ENCODE results near the gene LANCL2. TPM values are rescaled to one million over a fixed set of nuclear protein-coding genes. Genes with fewer than 3 reads are reported as not detected.
"Not testable (repeated sequence)": the region's sequence is repeated elsewhere in the genome, so short reads cannot be mapped to it uniquely, and the experiment has no call there.

The LANCL2 gene
- total RNA-seq, 1 donor from 2014 or later = 6.2 TPM

DNA sequence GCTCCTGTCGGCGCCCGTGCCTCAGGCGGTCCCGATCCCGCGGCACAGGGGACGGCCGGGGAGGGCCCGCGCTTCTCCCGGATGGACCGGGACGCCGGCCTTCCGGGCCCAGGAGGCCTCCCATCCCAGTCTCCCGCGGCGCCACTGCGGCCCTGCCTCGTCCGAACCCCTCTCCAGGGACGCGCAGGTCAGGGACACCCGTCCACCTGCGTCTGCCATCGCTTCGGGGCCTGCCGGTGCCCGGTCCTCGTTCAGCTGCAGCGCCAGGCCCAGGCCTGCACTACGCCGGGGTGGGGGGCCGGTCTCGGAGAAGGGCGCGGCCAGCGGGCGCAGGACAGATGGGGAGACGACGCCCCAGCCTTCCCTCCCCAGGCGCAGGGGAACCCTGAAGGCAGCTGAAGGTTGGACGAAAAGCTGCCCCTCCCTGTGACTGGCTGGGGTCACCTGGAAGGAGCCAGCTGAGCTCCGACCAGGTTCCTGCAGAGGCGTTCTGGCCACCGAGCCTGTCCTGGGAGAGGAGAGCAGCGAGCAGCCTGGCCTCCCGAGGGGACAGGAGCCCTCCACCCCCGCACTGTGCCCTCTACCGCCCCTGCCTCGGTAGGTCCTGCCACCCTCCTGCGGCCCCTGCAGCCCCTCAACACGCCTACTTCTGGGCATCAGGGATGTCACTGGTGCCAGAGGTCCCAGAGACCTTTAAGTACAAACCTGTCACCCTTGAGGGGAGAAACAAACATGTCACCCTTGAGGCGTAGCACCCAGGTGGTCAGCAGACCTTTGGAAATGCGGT, 84.3 kb downstream of the LANCL2 start:
- intact Hi-C loops (cut with DNase I) = no loop called here
- ATAC-seq (no peak), DNase-seq (ENCODE audit: missing footprints) (no peak)

DNA sequence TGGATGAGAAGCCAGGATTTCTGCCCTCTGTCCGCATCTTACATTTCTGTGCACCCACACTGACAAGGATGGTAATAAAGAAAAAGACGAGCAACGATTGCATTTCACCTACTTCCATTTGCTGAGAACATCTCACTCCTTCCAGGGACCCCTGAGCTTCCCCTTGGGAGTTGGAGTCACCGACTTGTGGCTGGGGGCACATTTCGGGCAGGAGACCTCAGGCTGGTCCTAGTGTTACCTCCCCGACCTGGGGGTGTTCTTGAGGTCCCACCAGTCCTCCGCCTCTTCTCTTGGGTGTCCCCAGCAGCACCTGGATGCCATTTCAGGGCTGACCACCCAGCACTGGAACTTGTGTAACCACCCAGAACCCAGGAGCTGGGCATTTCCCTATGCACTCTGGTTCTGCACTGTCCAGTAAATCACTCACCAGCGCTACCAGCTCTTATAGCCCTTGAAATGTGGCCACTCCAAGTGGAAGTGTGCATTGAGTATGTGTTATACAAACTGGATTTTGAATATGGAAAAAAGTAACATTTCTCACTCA, 84.9 kb downstream of the LANCL2 start:
- ATAC-seq (no peak), DNase-seq (ENCODE audit: missing footprints) (no peak)
- intact Hi-C loops (cut with DNase I) = no loop called here

DNA sequence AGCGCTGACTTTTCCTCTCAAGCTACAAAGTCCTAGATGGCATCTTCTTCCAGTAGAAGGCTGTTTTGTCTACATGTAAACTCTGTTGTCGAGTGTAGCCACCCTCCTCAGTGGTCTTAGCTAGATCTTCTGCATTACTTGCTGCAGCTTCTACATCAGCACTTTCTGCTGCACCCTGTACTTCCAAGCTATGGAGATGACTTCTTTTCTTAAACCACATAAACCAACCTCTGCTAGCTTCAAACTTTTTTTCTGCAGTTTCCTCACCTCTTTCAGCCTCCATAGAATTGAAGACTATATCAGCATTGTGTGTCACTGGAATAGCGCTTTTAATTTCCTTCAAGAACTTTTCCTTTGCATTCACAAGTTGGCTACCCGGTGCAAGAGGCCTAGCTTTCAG, 87.8 kb downstream of the LANCL2 start:
- ATAC-seq (no peak), DNase-seq (ENCODE audit: missing footprints) (no peak)
- intact Hi-C loops (cut with DNase I) = no loop called here

DNA sequence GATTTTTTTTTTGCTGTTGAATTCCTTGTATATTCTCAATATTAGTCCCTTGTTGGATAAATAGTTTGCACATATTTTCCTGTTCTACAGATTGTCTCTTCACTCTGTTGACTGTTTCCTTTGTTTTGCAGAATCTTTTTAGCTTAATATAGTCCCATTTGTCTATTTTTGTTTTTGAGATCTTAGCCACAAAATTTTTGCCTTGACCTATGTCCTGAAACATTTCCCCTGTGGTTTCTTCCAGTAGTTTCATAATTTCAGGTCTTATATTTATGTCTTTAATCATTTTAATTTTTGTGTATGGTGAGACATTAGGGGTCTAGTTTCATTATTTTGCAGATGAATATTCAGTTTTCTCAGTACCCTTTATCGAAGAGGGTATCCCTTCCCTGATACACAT, 92.7 kb downstream of the LANCL2 start:
- ATAC-seq (no peak), DNase-seq (ENCODE audit: missing footprints) (no peak)
- intact Hi-C loops (cut with DNase I) = no loop called here

DNA sequence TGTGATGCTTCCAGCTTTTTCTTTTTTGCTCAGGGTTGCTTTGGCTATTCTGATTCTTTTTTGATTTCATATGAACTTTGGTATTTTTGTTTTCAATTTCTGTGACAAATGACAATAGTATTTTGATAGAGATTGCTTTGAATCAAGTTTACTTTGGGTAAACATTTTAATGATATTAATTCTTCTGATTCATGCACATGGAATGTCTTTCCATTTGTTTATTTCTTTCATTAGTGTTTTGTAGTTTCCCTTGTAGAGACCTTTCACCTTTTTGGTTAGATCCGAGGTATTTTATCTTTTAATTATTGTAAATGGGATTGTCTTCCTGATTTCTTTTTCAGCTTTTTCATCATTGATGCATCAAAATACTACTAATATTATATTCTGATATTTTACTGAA, 93.2 kb downstream of the LANCL2 start:
- ATAC-seq = no peak
- DNase-seq (ENCODE audit: missing footprints) = no peak
- intact Hi-C loops (cut with DNase I) = no loop called here

DNA sequence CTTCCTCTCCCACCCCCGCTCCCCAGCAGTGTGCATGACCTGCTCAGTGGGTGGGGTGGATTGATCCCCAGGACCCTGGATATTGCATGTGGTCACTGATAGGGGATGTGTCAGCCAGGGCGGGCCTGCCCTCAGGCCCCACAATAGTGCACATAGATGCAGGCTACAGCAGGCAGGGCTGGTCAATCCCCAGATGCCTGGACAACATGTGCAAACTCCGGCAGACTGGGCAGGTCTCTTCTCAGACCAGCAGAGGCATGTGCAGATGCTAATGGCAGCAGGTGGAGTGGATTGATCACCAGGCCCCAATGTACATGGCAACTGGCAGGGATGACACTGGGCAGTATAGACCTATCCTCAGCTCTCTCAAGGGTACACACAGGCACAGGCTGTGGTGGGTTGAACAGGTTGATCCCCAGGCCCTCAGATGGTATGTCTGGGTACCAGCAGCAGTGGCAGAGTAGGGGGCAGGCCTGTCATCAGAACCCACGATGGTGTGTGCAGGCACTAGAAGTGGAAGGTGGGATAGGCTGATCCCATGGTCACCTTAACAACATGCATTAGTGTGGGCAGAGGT, 98.6 kb downstream of the LANCL2 start:
- intact Hi-C loops (cut with DNase I) = no loop called here
- ATAC-seq (no peak), DNase-seq (ENCODE audit: missing footprints) (no peak)

DNA sequence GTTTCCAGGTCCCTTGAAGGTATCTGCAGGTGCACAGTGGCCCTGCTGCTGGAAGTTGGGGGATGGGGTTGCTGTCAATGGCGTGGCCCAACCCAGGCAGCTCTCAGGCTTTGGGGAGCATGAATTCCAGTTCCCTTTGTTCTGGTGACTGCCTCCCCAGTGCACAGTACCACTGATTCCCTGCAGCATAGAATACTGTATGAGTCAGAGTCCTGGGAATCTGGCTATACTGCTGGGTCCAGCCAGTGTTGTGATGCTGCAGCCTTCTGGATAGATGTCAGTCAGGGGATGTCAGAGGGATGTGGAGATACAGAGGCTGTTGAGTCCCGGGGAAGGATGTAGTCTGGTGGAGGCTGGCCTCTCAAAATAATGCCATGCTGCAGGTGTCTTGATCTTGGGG, 99.3 kb downstream of the LANCL2 start:
- intact Hi-C loops (cut with DNase I) = no loop called here
- no peak for ATAC-seq
- DNase-seq (ENCODE audit: missing footprints) = no peak

DNA sequence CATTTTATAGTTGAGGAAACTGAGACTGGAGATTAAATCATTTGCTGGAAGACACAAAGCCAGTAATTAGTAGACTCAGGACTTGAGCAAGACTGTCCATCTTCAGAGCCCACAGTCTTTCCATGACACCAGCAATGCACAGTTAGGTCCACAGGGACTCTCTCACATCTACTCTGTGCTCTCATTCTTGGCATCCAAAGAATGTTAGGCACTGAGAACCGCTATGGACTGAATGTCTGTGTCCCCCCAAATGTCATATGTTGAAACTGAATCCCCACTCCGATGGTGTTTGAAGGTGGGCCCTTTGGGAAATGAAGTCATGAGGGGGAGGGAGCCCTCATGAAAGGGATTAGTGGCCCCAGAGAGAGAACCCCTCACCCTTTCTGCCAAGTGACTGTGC, 100.6 kb downstream of the LANCL2 start:
- intact Hi-C loops (cut with DNase I) = no loop called here
- no peak for ATAC-seq
- DNase-seq (ENCODE audit: missing footprints) = no peak

DNA sequence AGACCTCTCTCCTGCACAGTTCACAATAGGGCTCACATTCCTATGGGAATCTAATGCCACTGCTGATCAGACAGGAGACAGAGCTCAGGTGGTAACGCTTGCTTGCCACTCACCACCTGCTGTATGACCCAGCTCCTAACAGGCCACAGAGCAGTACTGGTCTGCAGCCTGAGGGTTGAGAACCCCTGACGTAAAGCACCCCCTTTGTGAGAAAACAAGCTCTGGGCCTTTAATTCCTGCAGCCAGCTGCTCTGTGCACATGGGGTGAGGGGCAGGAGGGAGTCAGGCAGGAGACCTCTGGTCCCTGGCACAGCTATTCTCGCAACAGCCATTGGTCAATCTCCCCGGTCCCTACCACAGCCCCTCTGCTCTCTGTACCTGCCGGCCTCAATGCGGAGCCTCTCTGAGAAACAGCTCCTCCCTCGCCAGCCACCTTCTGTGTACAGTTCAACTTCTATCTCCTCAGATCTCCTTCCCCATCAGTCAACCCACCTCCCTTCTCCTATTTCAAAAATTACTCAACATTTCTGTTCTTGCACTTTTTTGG, 102.0 kb downstream of the LANCL2 start:
- DNase-seq (ENCODE audit: missing footprints) (no peak), ATAC-seq (peak; percentile 8)
- intact Hi-C loops (cut with DNase I) = no loop called here

DNA sequence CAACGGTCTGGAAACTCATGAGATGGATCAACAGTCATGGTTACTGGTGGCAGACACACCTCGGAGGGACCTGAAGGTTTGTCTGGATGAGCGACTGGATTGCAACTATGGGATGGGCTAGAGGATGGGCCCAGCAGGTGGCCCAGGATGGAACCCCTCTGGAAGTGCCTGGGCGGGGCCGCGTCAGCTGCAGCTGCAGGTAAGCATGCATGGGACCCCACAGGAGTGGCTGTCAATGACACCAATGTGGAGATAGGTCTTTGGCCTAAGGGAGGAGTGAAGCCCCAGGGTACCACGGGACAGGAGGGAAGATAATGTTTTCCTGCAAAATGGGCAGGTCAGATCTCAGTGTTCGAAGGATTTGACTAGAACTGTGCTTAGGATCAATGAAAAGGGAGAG, 103.4 kb downstream of the LANCL2 start:
- no peak for DNase-seq (ENCODE audit: missing footprints)
- intact Hi-C loops (cut with DNase I) = no loop called here
- ATAC-seq = no peak

DNA sequence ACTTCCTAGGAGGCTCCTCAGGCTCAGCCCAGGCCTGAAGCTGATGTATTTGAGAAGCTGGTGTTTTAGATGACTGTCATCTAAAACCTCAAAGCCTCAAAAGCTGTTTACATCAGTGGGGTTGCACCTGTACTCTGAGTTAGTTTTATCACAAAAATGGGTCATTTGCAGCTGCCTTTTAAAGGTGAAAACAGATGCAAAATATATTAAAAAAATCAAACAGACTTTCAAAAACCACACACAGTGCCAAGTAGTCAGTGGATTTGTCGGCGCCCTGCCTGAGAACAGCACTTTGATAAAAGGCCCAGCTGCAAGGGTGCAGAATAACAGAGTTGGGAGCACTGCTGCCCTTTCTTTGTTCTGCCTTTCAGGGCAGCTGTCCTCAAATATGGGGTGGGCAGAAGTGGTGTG, 104.1 kb downstream of the LANCL2 start:
- no peak for ATAC-seq
- intact Hi-C loops (cut with DNase I) = no loop called here
- no peak for DNase-seq (ENCODE audit: missing footprints)

DNA sequence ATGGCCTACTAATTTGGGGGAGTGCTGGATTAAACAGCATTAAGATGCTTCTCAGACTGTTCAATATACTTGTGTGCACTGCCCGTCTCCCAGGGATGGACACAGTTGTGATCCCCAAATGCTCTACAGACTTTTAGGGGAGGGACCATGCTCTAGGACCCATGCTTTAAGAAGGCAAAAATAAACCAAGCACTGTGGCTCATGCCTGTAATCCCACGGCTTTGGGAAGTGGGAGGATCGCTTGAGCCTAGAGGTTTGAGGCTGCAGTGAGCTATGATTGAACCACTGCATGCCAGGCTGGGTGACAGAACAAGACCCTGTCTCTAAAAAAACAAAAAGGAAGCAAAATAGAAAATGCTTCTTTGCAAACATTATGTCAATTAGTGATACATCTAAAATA, 104.6 kb downstream of the LANCL2 start:
- no peak for DNase-seq (ENCODE audit: missing footprints)
- intact Hi-C loops (cut with DNase I) = no loop called here
- no peak for ATAC-seq

DNA sequence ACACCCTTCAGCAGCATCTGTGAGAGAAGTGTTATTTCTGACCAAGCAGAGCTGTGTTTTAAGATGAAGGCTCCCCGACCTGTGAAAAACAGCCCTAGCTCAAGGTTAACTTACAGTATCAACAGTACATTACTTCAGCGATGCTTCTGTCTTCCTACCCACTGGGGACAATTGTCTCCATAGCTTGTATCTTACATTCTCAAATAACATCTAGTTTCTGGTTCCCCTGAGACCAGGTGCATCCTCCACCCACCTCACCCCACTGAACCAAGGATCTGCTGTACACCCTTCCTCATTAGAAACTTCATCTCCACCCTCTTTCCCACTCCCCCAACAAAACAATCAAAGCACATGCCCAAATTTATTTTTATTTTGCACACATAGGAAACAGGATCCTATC, 105.1 kb downstream of the LANCL2 start:
- DNase-seq (ENCODE audit: missing footprints) = no peak
- intact Hi-C loops (cut with DNase I) = no loop called here
- ATAC-seq = no peak

DNA sequence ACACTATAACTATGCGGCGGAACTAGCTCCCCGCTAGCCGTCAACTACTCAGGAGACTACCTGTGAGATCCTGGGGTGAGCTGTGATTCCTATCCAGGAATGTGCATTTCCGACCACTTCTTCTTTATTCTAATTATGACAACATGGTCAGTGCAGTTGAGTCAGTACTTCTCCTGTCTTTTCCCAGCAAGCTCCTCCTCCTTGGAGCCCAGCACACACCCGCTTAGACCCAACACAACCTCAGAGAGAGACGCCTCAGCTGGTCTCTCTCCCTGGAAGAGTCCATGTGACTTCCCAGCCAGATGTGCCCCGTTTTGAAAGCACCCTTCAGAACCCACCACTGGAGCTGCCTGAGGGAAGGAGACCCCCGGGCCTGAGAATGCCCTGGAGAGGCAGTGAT, 106.5 kb downstream of the LANCL2 start:
- intact Hi-C loops (cut with DNase I); DNase-seq (ENCODE audit: missing footprints); ATAC-seq: not testable (repeated sequence)

DNA sequence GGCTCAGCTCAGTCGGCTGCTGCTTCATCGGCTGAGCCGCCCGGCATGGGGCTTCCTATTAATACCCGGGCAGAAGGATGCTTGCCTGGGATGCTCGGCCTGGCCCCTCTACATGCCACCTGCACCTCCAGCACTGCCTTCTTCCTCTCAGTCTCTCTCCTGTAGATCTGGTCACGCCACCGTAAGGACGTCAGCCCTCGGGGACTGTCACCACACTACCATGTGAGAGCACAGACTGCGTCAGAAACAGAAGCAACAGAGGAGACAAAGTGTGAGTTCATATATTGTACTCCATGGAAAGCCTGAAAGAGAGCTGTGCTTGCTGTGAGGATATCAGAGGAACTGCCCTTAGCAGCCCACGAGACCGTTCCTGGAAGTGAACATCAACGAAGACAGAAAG, 107.3 kb downstream of the LANCL2 start:
- intact Hi-C loops (cut with DNase I); ATAC-seq; DNase-seq (ENCODE audit: missing footprints): not testable (repeated sequence)

DNA sequence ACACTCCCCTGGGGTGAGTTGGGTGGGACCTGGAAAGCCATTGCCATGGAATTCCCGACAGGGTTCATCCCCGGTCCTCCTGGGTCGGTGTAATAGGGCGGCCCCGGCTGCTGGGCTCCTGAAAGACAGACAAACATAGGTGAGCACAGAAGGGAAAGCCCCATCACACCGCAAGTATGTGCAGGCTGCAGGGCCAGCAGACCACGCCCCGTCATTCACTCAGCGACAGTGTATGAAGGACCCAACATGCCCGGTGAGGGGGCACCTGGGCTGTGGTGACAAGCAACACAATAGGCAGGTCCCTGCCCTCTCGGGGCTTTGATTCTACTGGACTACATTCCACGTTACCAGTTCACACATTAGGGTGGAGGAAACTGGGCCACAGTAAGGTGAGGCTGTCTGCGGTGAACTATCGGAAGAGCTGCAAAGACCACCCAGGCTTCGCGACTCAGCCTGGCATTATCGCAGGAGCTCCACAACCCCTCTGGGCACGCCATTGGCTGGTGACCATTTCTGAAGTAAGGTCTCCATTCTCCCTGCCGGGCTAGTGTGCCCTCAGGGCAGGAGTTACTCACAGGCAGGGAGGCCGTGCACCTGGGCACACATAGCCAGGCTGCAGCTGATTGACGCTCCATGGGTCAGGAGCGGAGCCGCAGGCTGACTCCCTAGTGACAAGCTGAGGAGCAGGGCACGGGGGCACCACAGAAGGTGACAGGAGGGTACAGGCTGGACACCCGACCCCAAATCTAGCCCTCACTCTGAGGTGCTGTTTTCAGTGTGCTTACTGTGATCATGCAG, 108.0 kb downstream of the LANCL2 start:
- intact Hi-C loops (cut with DNase I) = no loop called here
- ATAC-seq = no peak
- DNase-seq (ENCODE audit: missing footprints) = no peak

DNA sequence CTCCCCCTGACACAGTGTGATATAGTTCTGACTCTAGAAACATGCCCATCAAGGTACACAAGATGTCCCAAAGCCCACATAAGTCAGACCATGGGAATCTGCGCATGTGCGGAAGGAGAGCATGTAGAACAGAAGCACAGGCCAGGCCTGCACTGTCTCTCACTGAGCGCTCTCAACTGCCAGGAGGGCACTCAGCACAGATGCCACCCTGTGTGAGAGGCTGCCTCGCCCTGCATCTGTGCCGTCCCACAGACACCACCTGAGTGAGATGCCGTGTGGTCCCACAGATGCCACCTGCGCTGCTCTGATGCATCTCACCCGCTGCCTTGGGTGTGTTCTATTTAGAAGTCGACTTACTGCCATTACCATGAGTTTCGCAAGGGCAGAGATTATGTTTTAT, 108.8 kb downstream of the LANCL2 start:
- no peak for DNase-seq (ENCODE audit: missing footprints)
- intact Hi-C loops (cut with DNase I) = no loop called here
- no peak for ATAC-seq

DNA sequence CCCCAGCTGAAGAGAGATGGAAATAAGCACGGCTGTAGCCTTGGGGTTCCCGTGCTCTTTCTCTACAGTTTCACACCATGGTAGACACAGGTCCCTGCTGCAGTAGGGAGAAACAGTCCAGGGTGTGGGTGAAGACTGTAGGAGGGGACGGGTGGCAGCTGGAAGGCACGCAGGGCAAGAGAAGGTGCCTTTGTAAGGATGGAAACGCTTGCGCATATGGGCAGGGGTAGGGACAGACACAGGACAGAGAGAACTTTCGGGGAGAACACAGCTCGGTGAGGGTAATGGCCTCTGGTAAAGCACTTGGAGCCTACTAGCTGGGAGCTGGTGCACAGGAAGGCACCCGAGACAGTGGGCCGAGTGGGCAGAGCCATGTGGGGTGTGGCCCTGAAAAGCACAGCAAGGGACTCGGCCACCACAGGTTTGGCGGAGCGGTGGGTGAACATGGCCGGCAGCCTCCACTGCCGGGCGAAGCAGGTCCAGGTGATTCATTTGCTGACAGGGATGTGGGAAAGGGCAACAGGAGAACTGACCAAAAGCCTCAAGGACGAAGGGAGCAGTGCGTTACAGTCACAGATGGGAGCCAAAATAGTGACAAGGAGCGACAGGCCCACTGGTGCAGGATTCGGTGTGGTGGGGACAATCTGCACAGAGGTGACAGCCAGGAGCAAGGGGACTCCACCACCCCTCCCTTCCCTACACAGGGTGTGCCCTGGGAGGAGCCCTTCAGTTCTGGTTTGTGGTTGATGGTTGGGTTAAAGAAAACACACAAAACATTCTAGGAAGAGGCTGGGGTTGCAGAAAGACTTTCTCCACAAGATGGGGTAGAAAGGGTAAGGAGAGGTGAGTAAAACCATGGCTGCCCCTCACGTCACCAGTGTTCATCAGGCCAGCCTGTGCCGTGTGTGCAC, 110.1 kb downstream of the LANCL2 start:
- no peak for DNase-seq (ENCODE audit: missing footprints)
- intact Hi-C loops (cut with DNase I) = no loop called here
- no peak for ATAC-seq
